HEK293 (cell line): ENCODE measurements around the gene KIDINS220.
A peak's percentile ranks its signal among the peaks of the same experiment; 100 is the strongest.

Source experiments
- GLI4 ChIP-seq: fragments of 450-650 bp; formaldehyde crosslinking; IDR thresholded peaks from 2 replicates; pipeline ENCODE4 v1.5.1; 2016; ENCODE audit warnings: missing biosample characterization, missing genetic modification characterization
- GLIS2 ChIP-seq: fragments of 450-650 bp; formaldehyde crosslinking; IDR thresholded peaks from 2 replicates; pipeline ENCODE4 v1.5.1; 2016; ENCODE audit warnings: missing biosample characterization, missing genetic modification characterization
- KLF10 ChIP-seq: fragments of 450-650 bp; IDR thresholded peaks from 2 replicates; pipeline ENCODE4 v1.5.1; 2018; ENCODE audit warnings: missing biosample characterization, mild to moderate bottlenecking, missing genetic modification characterization
- KLF9 ChIP-seq: fragments of 450-650 bp; formaldehyde crosslinking; IDR thresholded peaks from 2 replicates; pipeline ENCODE4 v1.5.1; 2016; ENCODE audit warnings: missing biosample characterization, missing genetic modification characterization, low read depth
- SP3 ChIP-seq: fragments of 450-650 bp; formaldehyde crosslinking; IDR thresholded peaks from 2 replicates; pipeline ENCODE4 v1.5.1; 2016; ENCODE audit warnings: missing biosample characterization, missing genetic modification characterization
- TRIM28 ChIP-seq: IDR thresholded peaks from 2 replicates; pipeline ENCODE4 v1.6.1; 2011; ENCODE audit warnings: low read length, control low read depth, borderline replicate concordance
- TSHZ1 ChIP-seq: fragments of 450-650 bp; formaldehyde crosslinking; IDR thresholded peaks from 2 replicates; pipeline ENCODE4 v1.5.1; 2016; ENCODE audit warnings: missing biosample characterization, missing genetic modification characterization, borderline replicate concordance
- ZBTB48 ChIP-seq: fragments of 450-650 bp; formaldehyde crosslinking; IDR thresholded peaks from 2 replicates; pipeline ENCODE4 v1.5.1; 2016; ENCODE audit warnings: missing biosample characterization, missing genetic modification characterization
- ZBTB7A ChIP-seq: fragments of 450-650 bp; formaldehyde crosslinking; IDR thresholded peaks from 2 replicates; pipeline ENCODE4 v1.5.1; 2016; ENCODE audit warnings: low read depth, missing biosample characterization, missing genetic modification characterization
- ZNF138 ChIP-seq: fragments of 450-650 bp; formaldehyde crosslinking; IDR thresholded peaks from 2 replicates; pipeline ENCODE4 v1.5.1; 2016; ENCODE audit warnings: missing biosample characterization, missing genetic modification characterization, borderline replicate concordance
- ZNF155 ChIP-seq: fragments of 450-650 bp; formaldehyde crosslinking; IDR thresholded peaks from 2 replicates; pipeline ENCODE4 v1.5.1; 2016; ENCODE audit warnings: missing biosample characterization, missing genetic modification characterization
- ZNF23 ChIP-seq: fragments of 450-650 bp; formaldehyde crosslinking; IDR thresholded peaks from 2 replicates; pipeline ENCODE4 v1.5.1; 2016; ENCODE audit warnings: missing biosample characterization, missing genetic modification characterization, borderline replicate concordance
- ZNF274 ChIP-seq, 2 experiments: fragments of 200-500 bp in 1 of 2; fragments of 450-650 bp in 1 of 2; sonication (Bioruptor generic) in 1 of 2; formaldehyde crosslinking in 1 of 2; IDR thresholded peaks; 2 replicates each; pipeline versions ENCODE4 v1.5.1 to v1.6.1; 2014 to 2016; ENCODE audit warnings: borderline replicate concordance in 1 of 2, inconsistent platforms in 1 of 2, low read length in 1 of 2, missing biosample characterization in 1 of 2, missing genetic modification characterization in 1 of 2
- ZNF391 ChIP-seq: fragments of 450-650 bp; formaldehyde crosslinking; IDR thresholded peaks from 2 replicates; pipeline ENCODE4 v1.5.1; 2016; ENCODE audit warnings: low read depth, missing biosample characterization, missing genetic modification characterization, borderline replicate concordance
- ZNF514 ChIP-seq: fragments of 450-650 bp; formaldehyde crosslinking; IDR thresholded peaks from 2 replicates; pipeline ENCODE4 v1.5.1; 2016; ENCODE audit warnings: missing biosample characterization, missing genetic modification characterization
- ZNF654 ChIP-seq: fragments of 450-650 bp; formaldehyde crosslinking; IDR thresholded peaks from 2 replicates; pipeline ENCODE4 v1.5.1; 2016; ENCODE audit warnings: low read depth, missing biosample characterization, missing genetic modification characterization
- ZNF664 ChIP-seq: fragments of 450-650 bp; formaldehyde crosslinking; IDR thresholded peaks from 2 replicates; pipeline ENCODE4 v1.5.1; 2016; ENCODE audit warnings: missing biosample characterization, missing genetic modification characterization
- ZNF701 ChIP-seq: fragments of 450-650 bp; formaldehyde crosslinking; IDR thresholded peaks from 2 replicates; pipeline ENCODE4 v1.5.1; 2016; ENCODE audit warnings: missing biosample characterization, missing genetic modification characterization
- ZNF747 ChIP-seq: fragments of 450-650 bp; formaldehyde crosslinking; IDR thresholded peaks from 2 replicates; pipeline ENCODE4 v1.5.1; 2016; ENCODE audit warnings: missing biosample characterization, missing genetic modification characterization
- TF ChIP-seq, protein P1 (sequence below): fragments of 450-650 bp; formaldehyde crosslinking; IDR thresholded peaks from 2 replicates; pipeline ENCODE4 v1.5.1; 2016; ENCODE audit warnings: missing biosample characterization, missing genetic modification characterization
- TF ChIP-seq, protein P2 (sequence below): fragments of 450-650 bp; formaldehyde crosslinking; IDR thresholded peaks from 2 replicates; pipeline ENCODE4; 2016; ENCODE audit warnings: missing biosample characterization, missing genetic modification characterization
- TF ChIP-seq, protein P3 (sequence below): fragments of 450-650 bp; IDR thresholded peaks from 2 replicates; pipeline ENCODE4 v1.5.1; 2018; ENCODE audit warnings: missing biosample characterization, missing genetic modification characterization
- TF ChIP-seq, protein P4 (sequence below): fragments of 450-650 bp; formaldehyde crosslinking; conservative IDR thresholded peaks from 2 replicates; pipeline ENCODE4 v1.5.1; 2016; ENCODE audit warnings: low read depth, missing biosample characterization, missing genetic modification characterization
- TF ChIP-seq, protein P5 (sequence below): sonication (generic); formaldehyde crosslinking; IDR thresholded peaks from 2 replicates; pipeline ENCODE4 v1.8.1; 2022; ENCODE audit warnings: mild to moderate bottlenecking, moderate library complexity, missing genetic modification reagents

KIDINS220 gene

GRCh38 chr2:8680822-8681760 is 156.3 kb downstream of the KIDINS220 start (continued):
- TF ChIP-seq TSHZ1 (tag by site-specific recombination) (peak; percentile 20; the same call in 1 of the 2 replicates), ZNF664 (no peak), GLI4 (tag by site-specific recombination) (no peak), KLF10 (tag by site-specific recombination) (peak; percentile 24; the same call in 1 of the 2 replicates), ZNF23 (tag by site-specific recombination) (no peak), ZNF514 (tag by site-specific recombination) (no peak), ZNF701 (tag by site-specific recombination) (no peak), ZNF654 (tag by site-specific recombination) (no peak), ZNF391 (tag by site-specific recombination) (no peak), ZNF747 (no peak), ZBTB7A (tag by site-specific recombination) (no peak), SP3 (tag by site-specific recombination) (no peak; the same call in 1 of the 2 replicates), ZNF274 (IDR thresholded peaks at IDR 0.05; ENCODE audit: low read length) (no peak), ZNF274 (tag by site-specific recombination; IDR thresholded peaks at IDR 0.05; ENCODE audit: borderline replicate concordance) (no peak), KLF9 (no peak), ZNF138 (tag by site-specific recombination) (no peak), GLIS2 (tag by site-specific recombination) (peak; percentile 66), ZNF155 (tag by site-specific recombination) (no peak), TRIM28 (peak; percentile 87), ZBTB48 (tag by site-specific recombination) (no peak)
- TF ChIP-seq, protein P1, sequence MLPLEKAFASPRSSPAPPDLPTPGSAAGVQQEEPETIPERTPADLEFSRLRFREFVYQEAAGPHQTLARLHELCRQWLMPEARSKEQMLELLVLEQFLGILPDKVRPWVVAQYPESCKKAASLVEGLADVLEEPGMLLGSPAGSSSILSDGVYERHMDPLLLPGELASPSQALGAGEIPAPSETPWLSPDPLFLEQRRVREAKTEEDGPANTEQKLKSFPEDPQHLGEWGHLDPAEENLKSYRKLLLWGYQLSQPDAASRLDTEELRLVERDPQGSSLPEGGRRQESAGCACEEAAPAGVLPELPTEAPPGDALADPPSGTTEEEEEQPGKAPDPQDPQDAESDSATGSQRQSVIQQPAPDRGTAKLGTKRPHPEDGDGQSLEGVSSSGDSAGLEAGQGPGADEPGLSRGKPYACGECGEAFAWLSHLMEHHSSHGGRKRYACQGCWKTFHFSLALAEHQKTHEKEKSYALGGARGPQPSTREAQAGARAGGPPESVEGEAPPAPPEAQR (tag by site-specific recombination) = no peak
- TF ChIP-seq, protein P2, sequence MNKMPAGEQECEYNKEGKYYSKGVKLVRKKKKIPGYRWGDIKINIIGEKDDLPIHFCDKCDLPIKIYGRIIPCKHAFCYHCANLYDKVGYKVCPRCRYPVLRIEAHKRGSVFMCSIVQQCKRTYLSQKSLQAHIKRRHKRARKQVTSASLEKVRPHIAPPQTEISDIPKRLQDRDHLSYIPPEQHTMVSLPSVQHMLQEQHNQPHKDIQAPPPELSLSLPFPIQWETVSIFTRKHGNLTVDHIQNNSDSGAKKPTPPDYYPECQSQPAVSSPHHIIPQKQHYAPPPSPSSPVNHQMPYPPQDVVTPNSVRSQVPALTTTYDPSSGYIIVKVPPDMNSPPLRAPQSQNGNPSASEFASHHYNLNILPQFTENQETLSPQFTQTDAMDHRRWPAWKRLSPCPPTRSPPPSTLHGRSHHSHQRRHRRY = no peak
- TF ChIP-seq, protein P3, sequence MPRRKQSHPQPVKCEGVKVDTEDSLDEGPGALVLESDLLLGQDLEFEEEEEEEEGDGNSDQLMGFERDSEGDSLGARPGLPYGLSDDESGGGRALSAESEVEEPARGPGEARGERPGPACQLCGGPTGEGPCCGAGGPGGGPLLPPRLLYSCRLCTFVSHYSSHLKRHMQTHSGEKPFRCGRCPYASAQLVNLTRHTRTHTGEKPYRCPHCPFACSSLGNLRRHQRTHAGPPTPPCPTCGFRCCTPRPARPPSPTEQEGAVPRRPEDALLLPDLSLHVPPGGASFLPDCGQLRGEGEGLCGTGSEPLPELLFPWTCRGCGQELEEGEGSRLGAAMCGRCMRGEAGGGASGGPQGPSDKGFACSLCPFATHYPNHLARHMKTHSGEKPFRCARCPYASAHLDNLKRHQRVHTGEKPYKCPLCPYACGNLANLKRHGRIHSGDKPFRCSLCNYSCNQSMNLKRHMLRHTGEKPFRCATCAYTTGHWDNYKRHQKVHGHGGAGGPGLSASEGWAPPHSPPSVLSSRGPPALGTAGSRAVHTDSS (tag by site-specific recombination) = no peak
- TF ChIP-seq, protein P4, sequence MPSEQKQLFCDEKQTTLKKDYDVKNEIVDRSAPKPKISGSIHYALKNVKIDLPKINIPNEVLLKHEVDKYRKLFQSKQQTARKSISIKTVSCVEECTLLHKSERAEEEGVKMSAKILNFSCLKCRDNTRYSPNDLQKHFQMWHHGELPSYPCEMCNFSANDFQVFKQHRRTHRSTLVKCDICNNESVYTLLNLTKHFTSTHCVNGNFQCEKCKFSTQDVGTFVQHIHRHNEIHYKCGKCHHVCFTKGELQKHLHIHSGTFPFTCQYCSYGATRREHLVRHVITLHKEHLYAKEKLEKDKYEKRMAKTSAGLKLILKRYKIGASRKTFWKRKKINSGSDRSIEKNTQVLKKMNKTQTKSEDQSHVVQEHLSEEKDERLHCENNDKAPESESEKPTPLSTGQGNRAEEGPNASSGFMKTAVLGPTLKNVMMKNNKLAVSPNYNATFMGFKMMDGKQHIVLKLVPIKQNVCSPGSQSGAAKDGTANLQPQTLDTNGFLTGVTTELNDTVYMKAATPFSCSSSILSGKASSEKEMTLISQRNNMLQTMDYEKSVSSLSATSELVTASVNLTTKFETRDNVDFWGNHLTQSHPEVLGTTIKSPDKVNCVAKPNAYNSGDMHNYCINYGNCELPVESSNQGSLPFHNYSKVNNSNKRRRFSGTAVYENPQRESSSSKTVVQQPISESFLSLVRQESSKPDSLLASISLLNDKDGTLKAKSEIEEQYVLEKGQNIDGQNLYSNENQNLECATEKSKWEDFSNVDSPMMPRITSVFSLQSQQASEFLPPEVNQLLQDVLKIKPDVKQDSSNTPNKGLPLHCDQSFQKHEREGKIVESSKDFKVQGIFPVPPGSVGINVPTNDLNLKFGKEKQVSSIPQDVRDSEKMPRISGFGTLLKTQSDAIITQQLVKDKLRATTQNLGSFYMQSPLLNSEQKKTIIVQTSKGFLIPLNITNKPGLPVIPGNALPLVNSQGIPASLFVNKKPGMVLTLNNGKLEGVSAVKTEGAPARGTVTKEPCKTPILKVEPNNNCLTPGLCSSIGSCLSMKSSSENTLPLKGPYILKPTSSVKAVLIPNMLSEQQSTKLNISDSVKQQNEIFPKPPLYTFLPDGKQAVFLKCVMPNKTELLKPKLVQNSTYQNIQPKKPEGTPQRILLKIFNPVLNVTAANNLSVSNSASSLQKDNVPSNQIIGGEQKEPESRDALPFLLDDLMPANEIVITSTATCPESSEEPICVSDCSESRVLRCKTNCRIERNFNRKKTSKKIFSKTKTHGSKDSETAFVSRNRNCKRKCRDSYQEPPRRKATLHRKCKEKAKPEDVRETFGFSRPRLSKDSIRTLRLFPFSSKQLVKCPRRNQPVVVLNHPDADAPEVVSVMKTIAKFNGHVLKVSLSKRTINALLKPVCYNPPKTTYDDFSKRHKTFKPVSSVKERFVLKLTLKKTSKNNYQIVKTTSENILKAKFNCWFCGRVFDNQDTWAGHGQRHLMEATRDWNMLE = no peak
- TF ChIP-seq, protein P5, sequence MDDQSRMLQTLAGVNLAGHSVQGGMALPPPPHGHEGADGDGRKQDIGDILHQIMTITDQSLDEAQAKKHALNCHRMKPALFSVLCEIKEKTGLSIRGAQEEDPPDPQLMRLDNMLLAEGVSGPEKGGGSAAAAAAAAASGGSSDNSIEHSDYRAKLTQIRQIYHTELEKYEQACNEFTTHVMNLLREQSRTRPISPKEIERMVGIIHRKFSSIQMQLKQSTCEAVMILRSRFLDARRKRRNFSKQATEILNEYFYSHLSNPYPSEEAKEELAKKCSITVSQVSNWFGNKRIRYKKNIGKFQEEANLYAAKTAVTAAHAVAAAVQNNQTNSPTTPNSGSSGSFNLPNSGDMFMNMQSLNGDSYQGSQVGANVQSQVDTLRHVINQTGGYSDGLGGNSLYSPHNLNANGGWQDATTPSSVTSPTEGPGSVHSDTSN (CRISPR knock-in tag) = no peak
